Neural cell (in vitro differentiated cells): ENCODE measurements around the gene INSR.

ENCODE experiments used
- EP300 ChIP-seq: fragments of 450-650 bp; conservative IDR thresholded peaks from 2 replicates; pipeline ENCODE4 v1.6.1; 2014; ENCODE audit warnings: antibody characterized with exemption, mild to moderate bottlenecking, moderate library complexity; ENCODE audit not compliant: poor library complexity, severe bottlenecking
- EZH2 ChIP-seq: fragments of 200-600, 300-800 bp; shearing (Covaris generic), sonication (generic); IDR thresholded peaks from 2 replicates; pipeline ENCODE4 v1.6.1; 2014; ENCODE audit warnings: antibody characterized with exemption, low read length, borderline replicate concordance, mild to moderate bottlenecking; ENCODE audit not compliant: insufficient read depth, poor library complexity, severe bottlenecking
- POLR2AphosphoS5 ChIP-seq: IDR thresholded peaks from 2 replicates; pipeline ENCODE4 v1.6.1; 2012
- RAD21 ChIP-seq: fragments of 450-650 bp; conservative IDR thresholded peaks from 2 replicates; pipeline ENCODE4 v1.6.1; 2014; ENCODE audit warnings: antibody characterized with exemption, mild to moderate bottlenecking, moderate library complexity
- SMC3 ChIP-seq: fragments of 450-650 bp; conservative IDR thresholded peaks from 2 replicates; pipeline ENCODE4 v1.6.1; 2014; ENCODE audit warnings: antibody characterized with exemption, mild to moderate bottlenecking, moderate library complexity; ENCODE audit not compliant: poor library complexity
- TAF1 ChIP-seq: IDR thresholded peaks from 2 replicates; pipeline ENCODE4 v1.6.1; 2012; ENCODE audit warnings: low read depth
- TF ChIP-seq, protein P1 (sequence below): fragments of 450-650 bp; IDR thresholded peaks from 2 replicates; pipeline ENCODE4 v1.5.1; 2014; ENCODE audit warnings: antibody characterized with exemption, mild to moderate bottlenecking, moderate library complexity; ENCODE audit not compliant: poor library complexity, severe bottlenecking

GRCh38 chr19:7106711-7107657 is 187.2 kb downstream of the INSR start:
- TF ChIP-seq, protein P1, sequence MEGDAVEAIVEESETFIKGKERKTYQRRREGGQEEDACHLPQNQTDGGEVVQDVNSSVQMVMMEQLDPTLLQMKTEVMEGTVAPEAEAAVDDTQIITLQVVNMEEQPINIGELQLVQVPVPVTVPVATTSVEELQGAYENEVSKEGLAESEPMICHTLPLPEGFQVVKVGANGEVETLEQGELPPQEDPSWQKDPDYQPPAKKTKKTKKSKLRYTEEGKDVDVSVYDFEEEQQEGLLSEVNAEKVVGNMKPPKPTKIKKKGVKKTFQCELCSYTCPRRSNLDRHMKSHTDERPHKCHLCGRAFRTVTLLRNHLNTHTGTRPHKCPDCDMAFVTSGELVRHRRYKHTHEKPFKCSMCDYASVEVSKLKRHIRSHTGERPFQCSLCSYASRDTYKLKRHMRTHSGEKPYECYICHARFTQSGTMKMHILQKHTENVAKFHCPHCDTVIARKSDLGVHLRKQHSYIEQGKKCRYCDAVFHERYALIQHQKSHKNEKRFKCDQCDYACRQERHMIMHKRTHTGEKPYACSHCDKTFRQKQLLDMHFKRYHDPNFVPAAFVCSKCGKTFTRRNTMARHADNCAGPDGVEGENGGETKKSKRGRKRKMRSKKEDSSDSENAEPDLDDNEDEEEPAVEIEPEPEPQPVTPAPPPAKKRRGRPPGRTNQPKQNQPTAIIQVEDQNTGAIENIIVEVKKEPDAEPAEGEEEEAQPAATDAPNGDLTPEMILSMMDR = no peak
- TF ChIP-seq POLR2AphosphoS5 (no peak), EZH2 (no peak), SMC3 (no peak), RAD21 (no peak), EP300 (no peak), TAF1 (no peak)
